HG03460 (cell line): ENCODE data around the gene FRMD6.
"Not testable (repeated sequence)": the region's sequence is repeated elsewhere in the genome, so short reads cannot be mapped to it uniquely, and the experiment has no call there.

Source experiments
- ATAC-seq: cut with Tn5 transposase; IDR thresholded peaks from one replicate; pipeline ENCODE4 v1.9.1; 2021; ENCODE audit not compliant: unreplicated experiment

Gene FRMD6

GRCh38 chr14:51769261-51769660 is 117.6 kb downstream of the FRMD6 start:
- not testable (repeated sequence) for ATAC-seq

GRCh38 chr14:51774209-51774608 is 122.5 kb downstream of the FRMD6 start:
- ATAC-seq = no peak

GRCh38 chr14:51776102-51776894 is 124.6 kb downstream of the FRMD6 start:
- ATAC-seq = no peak

GRCh38 chr14:51780006-51780692 is 128.4 kb downstream of the FRMD6 start:
- ATAC-seq = no peak
